ENCODE results near the gene PPP1R16B. TPM values are rescaled to one million over a fixed set of nuclear protein-coding genes. Genes with fewer than 3 reads are reported as not detected.

PPP1R16B gene
- total and polyA plus RNA-seq, 2 of the 8 experiments (the other 6 are each of a cell fraction or from before 2014, with no cell fraction given): 2.6 to 8.9 TPM

DNA sequence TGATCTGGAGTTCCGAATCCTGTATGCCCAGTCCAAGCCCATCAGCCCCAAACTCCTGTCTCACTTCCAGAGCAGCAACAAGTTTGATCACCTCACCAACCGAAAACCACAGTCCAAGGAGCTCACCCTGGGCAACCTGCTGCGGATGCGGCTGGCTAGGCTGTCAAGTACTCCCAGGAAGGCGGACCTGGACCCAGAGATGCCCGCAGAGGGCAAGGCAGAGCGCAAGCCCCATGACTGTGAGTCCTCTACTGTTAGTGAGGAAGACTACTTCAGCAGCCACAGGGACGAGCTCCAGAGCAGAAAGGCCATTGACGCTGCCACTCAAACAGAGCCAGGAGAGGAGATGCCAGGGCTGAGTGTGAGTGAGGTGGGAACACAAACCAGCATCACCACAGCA is 146.1 kb downstream of the PPP1R16B start:
- ChIA-PET POLR2A (ENCODE audit: partially characterized antibody) (interaction anchor here (0.8 to 3.9 kb wide), 4 partner anchors 8 to 22 kb away, joined by 3 to 22 read pairs (median 3); partner anchors contain the start of gene DHX35), CTCF (ENCODE audit: partially characterized antibody) (interaction anchor here (0.8 kb wide), 1 partner anchor 10 kb away, joined by 3 read pairs; the partner anchor contains the start of gene DHX35)
- Histone ChIP-seq H3K9me3 (ENCODE audit: insufficient read depth in 2 of 2, low read depth in 1 of 2, low read length in 1 of 2) (no peaks in the 10 kb centered on the region), H2BK5ac (ENCODE audit: low read depth, low read length) (no peak overlapping the region), H3K27ac (ENCODE audit: low read depth, low read length) (no peak overlapping the region), H3K23ac (ENCODE audit: insufficient read length) (no peak overlapping the region), H3K4me3 (ENCODE audit: extremely low read depth in 1 of 4, insufficient read depth in 2 of 4, low read depth in 3 of 4, low read length in 4 of 4) (no peak overlapping the region), H3K56ac (replicated peaks; ENCODE audit: insufficient read length, low read depth, low read length) (no peak overlapping the region), H3K23me2 (ENCODE audit: low read depth, low read length) (no peaks in the 10 kb centered on the region), H3K4me2 (ENCODE audit: insufficient read depth in 1 of 2, low read depth in 2 of 2, low read length in 2 of 2) (no peak overlapping the region), H2AFZ (ENCODE audit: low read length) (no peak overlapping the region), H3K4ac (replicated peaks; ENCODE audit: insufficient read length, low read depth, low read length) (no peak overlapping the region), H3K4me1 (replicated peaks in 1 of 4; ENCODE audit: control insufficient read depth in 3 of 4, insufficient read depth in 4 of 4, low read length in 3 of 4) (no peaks in the 10 kb centered on the region), H3K18ac (ENCODE audit: extremely low read depth, low read length) (no peak overlapping the region), H4K8ac (ENCODE audit: extremely low read depth, insufficient read depth, low read length) (0 out of 2 replicates have a peak overlapping the region, but pooled peaks have one; percentile 65), H3K9ac (replicated peaks in 1 of 4; ENCODE audit: extremely low read depth in 1 of 4, low read depth in 3 of 4, low read length in 3 of 4) (no peak overlapping the region), H3K79me2 (ENCODE audit: control insufficient read depth in 1 of 2, insufficient read depth in 2 of 2, low read length in 2 of 2) (0 out of 4 replicates have a peak, but pooled peaks cover 0 to 3% of the 10 kb centered on the region in 2 experiments), H4K5ac (ENCODE audit: insufficient read length, low read depth, low read length) (no peak overlapping the region), H2BK20ac (ENCODE audit: low read length) (no peak overlapping the region), H3K36me3 (ENCODE audit: control insufficient read depth in 2 of 4, insufficient read depth in 4 of 4, low read length in 3 of 4) (peaks cover 23 to 57% (median 47%) of the 10 kb centered on the region in 4 experiments), H3K27me3 (replicated peaks in 1 of 4; ENCODE audit: control insufficient read depth in 3 of 4, extremely low read depth in 1 of 4, insufficient read depth in 3 of 4, low read length in 3 of 4) (no peaks in the 10 kb centered on the region), H4K91ac (replicated peaks; ENCODE audit: insufficient read length, low read length) (no peak overlapping the region), H2AK5ac (ENCODE audit: low read depth, low read length) (no peak overlapping the region), H3K79me1 (ENCODE audit: low read depth, low read length) (no peaks in the 10 kb centered on the region; the same call in 1 of the 2 replicates), H2BK12ac (ENCODE audit: low read depth, low read length) (no peak overlapping the region), H4K20me1 (replicated peaks in 1 of 2; ENCODE audit: control insufficient read depth in 1 of 2, insufficient read depth in 2 of 2, low read length in 2 of 2) (peaks cover 4 to 8% of the 10 kb centered on the region in 2 experiments), H2BK120ac (replicated peaks; ENCODE audit: low read depth, low read length) (no peak overlapping the region), H3K14ac (ENCODE audit: insufficient read length) (no peak overlapping the region), H2BK15ac (ENCODE audit: low read length) (no peak overlapping the region)
- FAIRE-seq (no peak), DNase-seq (ENCODE audit: low read depth in 1 of 2, low spot score in 2 of 2) (no peak)
- WGBS, 2 experiments (ENCODE audit: extremely low coverage in 1 of 2, insufficient coverage in 1 of 2, insufficient read length in 1 of 2, insufficient replicate concordance in 2 of 2, low coverage in 1 of 2, low lambda C conversion rate in 2 of 2, missing lambda C conversion rate in 1 of 2): 96% methylated on average over 9 of the region's 9 CpGs; no CpG with 5 or more reads in 1 of the 2 experiments
- TF ChIP-seq CTCF (IDR thresholded peaks at IDR 0.05; ENCODE audit: control extremely low read depth in 1 of 3, insufficient read depth in 1 of 3, low read depth in 1 of 3, low read length in 3 of 3): no peak
- no peak for TF ChIP-seq CEBPB (IDR thresholded peaks at IDR 0.05; ENCODE audit: low read depth, low read length)
- TF ChIP-seq TCF12 (IDR thresholded peaks at IDR 0.05; ENCODE audit: low read depth, low read length): no peak
- TF ChIP-seq, protein P1, sequence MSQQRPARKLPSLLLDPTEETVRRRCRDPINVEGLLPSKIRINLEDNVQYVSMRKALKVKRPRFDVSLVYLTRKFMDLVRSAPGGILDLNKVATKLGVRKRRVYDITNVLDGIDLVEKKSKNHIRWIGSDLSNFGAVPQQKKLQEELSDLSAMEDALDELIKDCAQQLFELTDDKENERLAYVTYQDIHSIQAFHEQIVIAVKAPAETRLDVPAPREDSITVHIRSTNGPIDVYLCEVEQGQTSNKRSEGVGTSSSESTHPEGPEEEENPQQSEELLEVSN (IDR thresholded peaks at IDR 0.05): no peak
- no peak for TF ChIP-seq TAF1 (IDR thresholded peaks at IDR 0.05; ENCODE audit: low read depth, low read length)
- TF ChIP-seq JUND (IDR thresholded peaks at IDR 0.05; ENCODE audit: low read length): no peak
- no peak for TF ChIP-seq ATF3 (IDR thresholded peaks at IDR 0.05; ENCODE audit: insufficient read depth, low read depth, low read length)
- no peak for TF ChIP-seq USF2 (IDR thresholded peaks at IDR 0.05; ENCODE audit: low read length)
- no peak for TF ChIP-seq HDAC6 (IDR thresholded peaks at IDR 0.05; ENCODE audit: low read depth, low read length)
